GM18520 (cell line): ENCODE measurements around the gene ETNPPL.
"Not testable (repeated sequence)": the region's sequence is repeated elsewhere in the genome, so short reads cannot be mapped to it uniquely, and the experiment has no call there.

Experiments
- ATAC-seq: cut with Tn5 transposase; IDR thresholded peaks from one replicate; pipeline ENCODE4 v1.9.1; 2021; ENCODE audit not compliant: unreplicated experiment

Gene ETNPPL

DNA sequence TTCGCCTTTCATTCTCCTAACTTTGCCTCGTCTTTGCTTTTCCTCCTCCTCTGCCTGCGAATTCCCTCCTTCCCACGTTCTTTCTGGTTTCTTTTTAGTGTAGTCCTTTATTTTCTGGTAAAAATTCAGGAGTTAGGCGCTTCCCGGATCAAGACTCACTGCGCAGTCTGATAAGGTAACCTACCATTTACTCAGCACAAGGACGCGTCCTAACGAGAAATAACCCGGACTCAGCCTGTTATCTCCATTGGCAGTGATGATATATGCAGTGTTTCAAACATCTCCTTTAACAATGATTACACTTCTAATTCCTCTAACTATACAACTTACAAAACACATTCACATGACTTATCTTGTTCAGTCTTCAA, 357 bp upstream of the ETNPPL start:
- no peak for ATAC-seq

DNA sequence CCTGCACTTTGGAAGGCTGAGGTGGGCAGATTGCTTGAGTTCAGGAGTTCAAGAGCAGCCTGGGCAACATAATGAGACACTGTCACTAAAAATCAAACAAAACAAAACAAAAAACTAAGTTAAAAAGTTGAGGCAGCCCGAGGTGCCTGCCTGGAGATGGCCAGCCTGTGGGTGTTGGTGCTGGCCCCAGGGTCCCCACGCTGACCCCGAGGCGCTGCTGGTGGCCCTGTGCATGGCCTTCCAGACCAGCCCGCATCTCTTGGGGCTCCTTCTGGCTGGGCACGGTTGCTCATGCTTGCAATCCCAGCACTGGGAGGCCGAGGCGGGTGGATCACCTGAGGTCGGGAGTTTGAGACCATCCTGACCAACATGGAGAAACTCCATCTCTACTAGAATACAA, 4.4 kb downstream of the ETNPPL start:
- no peak for ATAC-seq

DNA sequence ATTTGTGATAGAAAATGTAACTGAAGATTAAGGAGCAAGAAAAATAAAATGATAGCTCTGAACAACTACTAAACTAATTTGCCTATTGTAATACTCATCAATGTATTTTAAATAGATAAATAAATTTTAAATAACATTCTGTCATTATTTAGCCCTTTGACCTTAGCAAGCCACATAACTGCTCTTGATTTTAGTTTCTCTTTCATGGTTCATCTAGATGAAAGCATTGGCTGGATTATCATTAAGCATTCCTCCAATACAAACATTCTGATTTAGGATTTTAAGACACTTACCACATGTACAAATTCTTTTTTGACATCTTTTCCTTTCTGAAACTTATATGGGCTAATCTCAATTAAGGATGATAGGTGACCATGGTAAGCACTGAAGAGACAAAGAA, 8.5 kb downstream of the ETNPPL start:
- ATAC-seq: no peak

DNA sequence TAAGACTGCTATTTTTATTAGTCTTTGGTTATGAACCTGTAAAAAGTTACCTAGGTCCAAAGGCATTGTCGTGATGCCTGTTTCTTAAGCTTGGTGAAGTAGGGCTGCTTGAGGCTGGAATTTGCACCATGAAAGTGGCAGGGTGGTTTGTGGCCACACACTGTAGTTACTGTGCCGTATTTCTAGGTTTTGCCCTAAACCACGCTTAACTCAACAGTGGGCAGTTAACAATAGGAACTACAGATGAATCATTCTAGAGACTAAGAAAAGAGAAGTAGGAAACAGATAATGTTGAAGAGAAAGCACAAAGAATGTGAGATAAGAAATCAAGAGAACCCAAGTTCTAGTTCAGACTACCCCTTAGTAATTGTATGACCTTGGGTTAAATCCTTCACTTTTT, 11.5 kb downstream of the ETNPPL start:
- ATAC-seq: no peak

DNA sequence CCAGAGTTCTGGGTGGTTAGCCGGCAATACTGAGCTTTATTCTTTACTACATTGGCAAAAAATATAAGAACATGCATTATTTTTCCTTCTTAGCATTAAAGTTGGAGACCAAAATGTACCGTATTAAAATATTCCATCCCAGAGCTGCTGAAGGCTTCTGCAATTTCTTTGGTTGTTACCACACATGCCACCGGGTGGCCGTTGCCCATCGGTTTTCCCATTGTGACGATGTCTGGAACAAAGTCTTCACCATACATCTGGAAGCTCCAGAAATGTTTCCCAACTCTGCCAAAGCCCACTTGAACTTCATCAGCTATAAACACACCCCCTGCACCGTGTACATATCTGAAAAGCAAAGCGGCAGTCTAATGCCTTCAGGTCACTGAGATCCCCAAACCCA, 13.7 kb downstream of the ETNPPL start:
- ATAC-seq: no peak

DNA sequence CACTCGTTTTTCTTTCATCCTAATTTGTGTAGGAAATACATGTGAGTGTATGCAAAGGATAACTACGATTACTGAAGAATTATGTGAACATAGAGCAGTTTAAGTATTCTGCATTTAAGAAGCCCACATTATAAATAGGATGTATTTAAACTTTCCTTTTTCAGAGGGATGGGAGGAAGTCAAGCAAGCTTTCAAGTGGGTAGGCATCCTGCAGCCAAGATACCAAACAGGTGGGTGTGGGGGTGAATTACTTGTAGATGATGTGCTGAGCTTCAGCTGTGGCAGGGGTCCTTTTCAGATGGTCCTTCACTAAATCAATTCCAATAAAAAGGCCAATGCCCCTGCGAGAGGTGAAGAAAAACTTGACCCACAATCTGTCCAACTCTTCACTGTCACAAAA, 16.3 kb downstream of the ETNPPL start:
- ATAC-seq: no peak

DNA sequence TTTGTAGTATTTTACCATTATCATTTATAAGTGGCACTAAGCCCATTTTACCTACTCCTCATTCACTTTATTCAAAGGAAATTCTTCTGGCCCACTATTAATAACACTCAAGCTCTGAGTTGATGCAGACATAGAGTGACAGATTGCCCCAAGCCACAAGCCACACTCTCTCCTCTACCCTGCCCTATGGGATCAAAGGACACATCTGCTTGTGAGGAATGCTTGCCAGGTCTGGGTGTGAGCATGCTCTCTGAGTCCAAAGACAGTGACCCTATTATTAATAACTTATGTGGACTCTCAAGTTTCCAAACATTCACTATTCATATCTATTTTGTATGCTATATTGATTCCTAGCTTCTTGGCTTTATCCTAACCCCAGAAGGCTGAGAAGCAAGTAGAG, 18.5 kb downstream of the ETNPPL start:
- ATAC-seq: no peak

DNA sequence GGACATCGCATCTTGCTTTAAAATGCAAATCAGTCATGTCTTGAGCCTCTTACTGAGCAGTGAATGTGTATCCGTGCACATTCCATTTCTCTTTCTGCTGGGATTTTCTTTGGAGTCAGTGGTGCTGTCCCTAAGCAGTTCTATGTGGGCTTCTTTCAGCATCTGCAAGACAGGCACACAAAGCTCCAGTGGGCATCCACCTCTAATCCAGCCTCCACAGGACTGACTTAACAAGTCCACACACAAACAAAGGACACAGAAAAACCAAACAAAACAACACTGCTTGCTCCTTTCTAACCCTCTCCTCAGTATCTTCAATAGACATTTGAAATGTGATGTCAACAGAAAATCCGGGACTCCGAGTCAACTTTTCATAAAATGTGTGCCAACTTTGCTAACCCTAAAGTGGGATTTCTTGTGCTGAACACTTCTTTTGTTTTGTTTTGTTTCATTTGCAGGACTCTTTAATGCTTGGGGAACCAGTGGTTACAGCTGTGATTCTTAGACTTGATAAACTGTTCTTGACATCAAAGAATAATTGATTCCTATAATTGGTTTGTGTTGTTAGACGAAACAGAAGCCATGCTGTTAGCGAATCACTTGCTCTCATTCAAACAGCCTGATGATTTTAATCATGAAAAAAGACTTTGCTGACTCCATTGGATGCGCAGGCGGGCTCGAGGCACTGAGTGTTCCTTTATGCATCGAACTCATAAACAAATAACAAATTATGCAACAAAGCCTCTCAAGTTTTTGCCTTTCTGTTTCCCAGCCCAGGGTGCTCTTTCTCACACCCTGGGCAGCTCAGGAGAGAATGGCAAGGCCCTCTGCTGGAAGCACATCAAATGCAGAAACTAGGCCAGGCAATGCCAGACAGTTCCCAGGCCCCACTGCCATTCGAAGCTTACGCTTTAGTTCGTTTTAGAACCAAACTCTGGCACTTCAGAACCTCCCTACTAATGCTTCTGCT, 20.1 kb downstream of the ETNPPL start:
- ATAC-seq: no peak

DNA sequence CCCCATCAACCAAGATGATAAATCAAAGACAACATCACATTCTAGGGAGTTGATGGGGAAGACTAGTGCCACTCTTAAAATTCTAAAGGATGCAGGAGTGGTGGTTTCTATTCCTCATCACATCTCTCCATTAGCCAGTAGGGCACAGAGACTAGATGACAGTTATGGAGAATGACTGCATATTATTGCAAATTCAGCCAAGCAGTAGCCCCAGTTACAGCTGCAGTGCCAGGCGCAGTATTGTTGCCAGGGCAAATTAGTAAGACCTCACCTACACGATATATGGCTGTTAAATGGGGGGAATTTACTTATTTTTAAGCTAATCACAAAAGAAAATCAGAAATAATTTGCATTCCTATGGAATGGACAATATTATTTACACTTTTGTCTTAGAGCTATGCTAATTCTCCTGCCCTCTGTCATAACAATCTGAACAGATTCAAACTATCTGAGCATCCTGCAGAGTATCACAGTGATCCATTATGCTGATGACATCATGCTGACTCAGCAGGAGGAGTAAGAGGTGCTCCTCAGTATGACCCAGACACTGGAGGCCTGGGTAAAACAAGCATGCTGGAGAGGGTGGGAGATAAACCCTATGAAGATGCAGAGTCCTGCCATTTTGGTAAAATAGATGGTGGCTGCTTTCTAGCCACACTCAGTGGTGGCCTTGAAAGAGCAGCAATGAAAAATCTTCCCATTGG, 24.7 kb downstream of the ETNPPL start:
- no peak for ATAC-seq

DNA sequence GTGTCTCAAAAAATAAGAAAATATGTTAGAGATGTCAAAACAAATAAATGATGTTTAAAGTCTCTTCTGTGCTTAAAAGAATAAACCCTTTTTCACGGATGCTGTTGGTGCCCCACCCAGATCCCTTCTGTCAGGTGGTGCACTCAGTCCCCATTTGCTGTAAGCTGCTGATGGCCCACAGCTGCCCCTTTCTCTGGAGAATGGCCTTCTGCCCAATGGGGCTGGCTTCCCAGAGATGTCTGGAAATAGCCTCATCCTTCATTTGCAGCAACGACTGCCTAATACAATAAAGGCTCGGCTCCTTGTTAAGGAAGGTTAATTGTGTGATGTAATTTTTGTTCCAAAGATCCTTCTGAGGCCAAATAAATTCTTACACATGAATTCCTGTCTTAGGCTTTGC, 31.8 kb downstream of the ETNPPL start:
- no peak for ATAC-seq

DNA sequence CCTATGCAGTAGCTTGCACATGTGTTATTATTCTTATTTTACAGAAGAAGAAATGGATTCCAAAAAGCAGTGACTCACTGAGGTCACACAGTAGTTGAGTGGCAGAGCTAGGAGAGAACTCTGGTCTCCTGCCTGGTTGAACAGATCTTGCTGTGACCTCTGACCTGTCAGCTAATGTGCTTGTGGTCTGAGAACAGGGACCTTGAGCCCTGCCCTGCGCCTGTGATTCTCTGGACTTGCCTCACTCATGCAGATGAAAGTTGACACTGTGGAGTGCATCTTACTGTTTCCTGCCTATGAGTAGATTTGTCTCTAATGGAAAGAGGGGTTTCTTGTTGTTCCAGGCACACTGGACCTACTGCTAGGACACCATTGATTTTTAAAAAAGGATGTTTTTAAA, 32.3 kb downstream of the ETNPPL start:
- ATAC-seq: no peak

DNA sequence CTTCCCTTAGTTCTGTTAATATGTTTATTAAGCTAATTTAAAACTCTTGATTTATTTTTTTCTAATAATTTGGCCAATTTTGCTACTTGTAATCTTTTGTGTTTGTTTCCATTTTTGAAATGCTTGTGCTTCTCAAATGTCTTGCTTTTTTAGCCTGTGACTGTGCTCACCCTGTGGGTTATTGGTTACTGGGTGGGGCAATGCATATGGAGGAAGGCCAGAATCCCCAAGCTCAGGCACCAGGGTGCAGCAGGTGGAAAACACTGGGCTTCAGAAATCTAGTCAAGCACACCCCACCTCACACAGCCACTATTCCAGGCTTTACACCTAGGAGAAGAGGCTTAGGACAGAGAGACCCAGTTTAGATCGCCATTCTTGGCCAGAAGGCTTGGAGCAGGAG, 33.1 kb downstream of the ETNPPL start:
- ATAC-seq: no peak

DNA sequence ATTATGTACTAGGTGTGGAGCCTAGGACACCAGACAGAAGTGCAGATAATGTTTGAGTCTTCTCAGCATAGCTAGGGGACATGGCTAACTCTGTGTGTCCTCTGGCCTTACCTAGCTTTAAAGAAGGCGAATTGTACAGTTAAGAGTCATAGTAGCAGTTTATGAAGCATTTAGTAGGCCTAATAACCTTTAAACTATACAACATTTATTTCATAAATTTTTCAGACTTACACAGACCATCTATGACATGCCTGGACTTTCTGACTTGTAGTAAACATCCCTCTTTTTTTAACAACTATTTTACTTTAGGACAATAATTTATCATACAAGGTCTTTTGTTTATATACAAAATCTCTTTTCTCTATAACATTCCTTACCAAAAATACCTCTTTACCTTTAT, 37.4 kb downstream of the ETNPPL start:
- no peak for ATAC-seq

DNA sequence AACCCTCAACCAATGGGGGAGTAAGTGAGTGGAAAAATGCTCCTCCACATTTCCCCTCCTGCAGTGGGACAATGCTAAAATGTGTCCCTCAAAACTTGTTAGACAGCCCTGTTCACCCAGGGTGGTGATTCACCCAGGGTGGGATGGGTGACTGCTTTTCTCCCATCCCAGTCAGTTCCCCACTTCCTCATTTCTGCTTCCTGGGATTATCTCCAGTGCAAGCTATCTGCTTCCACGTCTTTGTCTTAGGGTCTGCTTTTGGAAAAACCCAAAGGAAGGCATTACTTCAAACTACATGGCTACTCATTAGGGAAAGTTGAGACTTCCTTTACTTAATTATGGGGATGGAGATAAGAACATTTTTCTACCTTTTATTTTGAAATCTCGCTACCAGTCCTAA, 45.5 kb downstream of the ETNPPL start:
- ATAC-seq: no peak

DNA sequence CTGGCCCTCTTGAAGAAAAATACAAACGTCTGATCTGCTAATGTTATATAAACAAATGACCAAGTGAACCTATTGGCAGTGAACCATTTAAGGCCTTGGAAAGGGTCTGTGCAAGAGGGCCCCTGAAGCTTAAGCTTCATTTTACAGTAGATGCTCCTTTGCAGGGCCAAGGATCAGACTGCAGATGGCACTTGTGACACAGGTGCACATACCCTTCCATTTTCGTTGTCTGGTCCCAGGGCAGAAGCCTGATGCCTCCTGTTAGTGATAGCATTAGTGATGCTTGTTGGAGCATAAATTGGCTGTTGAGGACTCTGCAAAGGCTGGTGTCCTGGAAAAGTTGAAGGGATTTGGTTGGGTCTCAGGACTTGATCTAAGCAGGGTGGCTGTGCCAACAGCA, 46.5 kb downstream of the ETNPPL start:
- ATAC-seq: no peak

DNA sequence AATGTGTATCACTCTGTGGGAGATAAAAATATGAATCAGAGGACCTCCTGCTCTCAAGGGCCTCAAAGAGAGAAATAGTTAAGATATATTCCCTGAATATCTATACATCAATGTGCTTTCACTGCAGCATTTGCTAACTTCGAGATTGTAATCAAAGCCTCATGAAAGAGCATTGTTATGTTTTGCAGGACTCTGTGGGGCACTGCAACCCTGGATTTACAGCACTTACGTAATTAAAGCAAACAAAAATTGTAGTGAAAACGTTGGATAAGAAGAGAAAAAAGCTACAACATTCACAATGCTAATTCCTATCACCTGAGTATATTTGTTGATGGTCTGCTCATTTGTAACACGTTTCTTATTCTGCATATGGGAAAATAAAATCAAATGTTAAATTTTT, 48.0 kb downstream of the ETNPPL start:
- no peak for ATAC-seq

DNA sequence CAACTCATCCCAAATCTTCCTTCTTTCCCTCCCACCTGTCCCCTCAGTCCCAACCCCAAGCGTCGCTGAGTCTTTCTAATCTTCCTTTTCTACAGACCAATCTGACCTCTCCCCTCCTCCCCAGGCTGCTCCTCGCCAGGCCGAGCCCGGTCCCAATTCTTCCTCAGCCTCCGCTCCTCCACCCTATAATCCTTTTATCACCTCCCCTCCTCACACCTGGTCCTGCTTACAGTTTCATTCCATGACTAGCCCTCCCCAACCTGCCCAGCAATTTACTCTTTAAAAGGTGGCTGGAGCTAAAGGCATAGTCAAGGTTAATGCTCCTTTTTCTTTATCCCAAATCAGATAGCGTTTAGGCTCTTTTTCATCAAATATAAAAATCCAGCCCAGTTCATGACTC, 52.3 kb downstream of the ETNPPL start:
- ATAC-seq: not testable (repeated sequence)

DNA sequence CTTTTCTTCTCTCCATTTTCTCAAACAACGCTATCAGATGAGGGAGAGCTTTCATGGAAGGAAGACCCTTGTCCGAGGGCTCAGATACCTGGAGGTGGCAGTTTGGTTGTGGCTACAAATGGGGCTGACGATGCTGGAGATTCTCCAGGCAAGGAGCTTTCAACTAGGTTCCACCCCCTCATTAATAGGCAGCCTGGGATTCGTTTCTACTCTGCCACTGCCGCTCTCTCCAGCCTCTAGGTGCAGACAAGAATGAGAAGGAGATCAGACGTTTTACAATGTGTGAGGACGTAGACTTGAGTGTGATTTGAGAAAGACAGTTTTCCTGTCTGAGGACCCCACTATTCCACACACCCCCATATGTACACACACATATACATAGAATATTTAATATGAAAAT, 53.1 kb downstream of the ETNPPL start:
- no peak for ATAC-seq

DNA sequence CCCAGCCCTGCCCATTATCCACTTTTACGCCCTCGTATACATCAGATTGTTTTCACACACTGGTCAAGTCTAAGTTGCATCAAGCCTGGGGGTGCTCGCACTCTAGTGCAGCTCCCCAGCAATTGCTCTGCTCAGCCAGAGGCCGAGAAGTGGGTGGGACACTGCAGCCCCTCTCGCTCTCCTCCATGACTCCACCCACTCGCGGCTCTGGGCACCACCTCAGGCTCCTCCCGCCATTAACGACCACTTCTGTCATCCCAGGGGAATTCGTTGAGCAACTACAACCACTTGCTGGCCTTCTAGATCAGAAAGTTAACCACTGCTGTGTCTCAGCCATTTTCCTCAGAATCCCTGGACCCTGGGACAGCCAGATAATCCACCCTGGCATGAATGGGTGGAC, 53.6 kb downstream of the ETNPPL start:
- ATAC-seq: no peak

DNA sequence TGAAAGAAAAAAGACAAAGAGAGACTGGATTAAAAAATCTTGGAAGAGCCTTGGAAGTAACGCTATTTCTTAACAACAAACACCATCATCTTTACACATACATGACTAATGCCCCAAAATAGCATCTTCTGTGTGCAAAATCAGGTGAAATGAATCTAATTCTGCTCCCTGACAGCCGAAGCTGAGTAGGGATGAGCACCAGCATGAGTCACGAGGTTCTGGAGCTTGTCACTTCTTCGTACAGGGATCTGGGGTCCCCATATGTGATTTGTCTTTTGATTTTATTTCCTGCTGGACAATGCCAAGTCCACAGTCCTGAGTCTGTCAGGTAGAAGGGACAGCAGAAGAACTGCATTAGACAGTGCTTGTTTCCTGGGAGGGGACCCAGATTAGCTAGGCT, 56.6 kb downstream of the ETNPPL start:
- ATAC-seq: no peak

DNA sequence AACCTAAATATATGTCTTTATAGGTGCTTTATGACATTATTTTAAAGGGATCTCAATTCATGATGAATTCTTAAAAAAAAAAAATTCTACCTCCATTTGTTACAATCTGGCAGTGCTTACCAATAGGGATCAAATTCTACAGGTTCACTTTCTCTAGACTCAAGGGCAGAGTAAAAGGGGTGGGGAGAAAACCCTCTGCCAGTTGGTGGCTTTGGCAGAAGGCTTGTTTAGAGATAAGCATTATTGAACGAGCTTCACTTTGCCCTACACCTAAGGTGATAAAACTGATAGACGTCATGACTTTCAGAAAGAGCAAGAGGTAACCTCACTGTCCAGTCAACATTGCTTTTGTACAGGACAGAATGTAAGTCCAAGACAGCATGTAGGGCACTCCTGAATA, 58.9 kb downstream of the ETNPPL start:
- no peak for ATAC-seq

DNA sequence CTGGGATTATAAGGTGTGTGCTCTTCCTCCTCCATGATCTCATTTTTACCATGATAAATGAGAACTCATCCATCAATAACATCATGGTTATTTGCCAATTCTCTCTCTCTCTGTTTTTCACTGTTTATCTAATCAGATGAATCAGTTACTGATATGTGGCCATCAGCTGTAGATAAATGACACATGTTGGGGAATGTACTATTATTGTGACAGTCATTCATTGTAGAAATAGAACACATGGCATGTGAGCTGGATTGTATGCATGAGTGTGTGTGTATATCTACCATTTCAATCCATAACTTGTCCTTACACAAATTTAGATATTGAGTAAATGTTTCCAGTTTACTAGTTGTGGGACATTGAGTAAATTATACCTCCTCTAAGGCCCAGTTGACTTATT, 59.5 kb downstream of the ETNPPL start:
- no peak for ATAC-seq

DNA sequence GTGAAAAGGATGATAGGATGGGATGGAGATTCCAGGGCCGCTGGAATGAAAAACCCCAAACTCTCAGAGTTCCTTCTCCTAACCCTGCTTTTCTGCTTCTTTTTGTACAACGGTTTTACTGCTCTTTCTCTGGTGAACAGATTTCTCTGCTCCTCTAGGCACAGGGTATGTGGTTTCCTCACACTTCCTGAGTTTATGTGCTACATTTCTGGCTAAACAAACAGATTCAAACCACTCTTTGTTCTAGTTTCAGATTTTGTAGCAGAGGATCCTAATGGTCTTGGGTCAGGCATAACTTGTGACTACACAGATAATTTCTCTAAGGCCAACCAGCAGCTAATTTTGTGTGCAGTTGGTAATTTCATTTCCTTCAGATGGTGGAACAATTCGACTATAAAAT, 59.9 kb downstream of the ETNPPL start:
- no peak for ATAC-seq
